Activated CD4-positive, alpha-beta T cell treated with anti-CD3 and anti-CD28 coated beads for 1 hour (primary cell): ENCODE data around the gene FRG2B.
"Not testable (repeated sequence)": the region's sequence is repeated elsewhere in the genome, so short reads cannot be mapped to it uniquely, and the experiment has no call there.

Experiments used
- DNase-seq: peaks from one replicate; pipeline ENCODE4 v3.0.0-alpha.2; 2020

The FRG2B gene

DNA sequence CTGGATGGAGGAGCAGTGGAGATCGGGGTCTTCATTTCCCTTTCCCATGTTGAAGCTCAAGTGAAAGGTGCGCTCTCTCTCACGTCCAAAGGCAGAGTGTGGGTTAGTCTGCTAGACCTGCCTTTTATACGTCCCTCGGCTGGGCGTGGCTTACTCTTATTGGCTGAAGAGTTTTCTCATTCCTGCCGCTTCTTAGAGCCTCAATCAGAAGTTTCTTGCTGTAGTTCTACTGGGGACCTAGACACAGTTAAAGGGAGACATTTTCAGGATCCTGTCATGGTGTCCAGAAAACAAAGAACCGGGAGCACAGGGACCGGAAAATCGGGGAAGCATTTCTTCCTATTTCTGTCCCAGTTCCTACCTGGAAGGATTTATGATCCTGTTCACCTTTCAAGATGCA, at the start of gene FRG2B:
FRG2B (minus strand) TSS at position 101 of the 400 bp plus-strand sequence; CDS start at position 48, 53 bp downstream.
- DNase-seq: not testable (repeated sequence)

DNA sequence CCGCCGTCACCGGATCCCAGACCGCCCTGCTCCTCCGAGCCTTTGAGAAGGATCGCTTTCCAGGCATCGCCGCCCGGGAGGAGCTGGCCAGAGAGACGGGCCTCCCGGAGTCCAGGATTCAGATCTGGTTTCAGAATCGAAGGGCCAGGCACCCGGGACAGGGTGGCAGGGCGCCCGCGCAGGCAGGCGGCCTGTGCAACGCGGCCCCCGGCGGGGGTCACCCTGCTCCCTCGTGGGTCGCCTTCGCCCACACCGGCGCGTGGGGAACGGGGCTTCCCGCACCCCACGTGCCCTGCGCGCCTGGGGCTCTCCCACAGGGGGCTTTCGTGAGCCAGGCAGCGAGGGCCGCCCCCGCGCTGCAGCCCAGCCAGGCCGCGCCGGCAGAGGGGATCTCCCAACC, 40.9 kb upstream of the FRG2B start:
- DNase-seq: not testable (repeated sequence)

DNA sequence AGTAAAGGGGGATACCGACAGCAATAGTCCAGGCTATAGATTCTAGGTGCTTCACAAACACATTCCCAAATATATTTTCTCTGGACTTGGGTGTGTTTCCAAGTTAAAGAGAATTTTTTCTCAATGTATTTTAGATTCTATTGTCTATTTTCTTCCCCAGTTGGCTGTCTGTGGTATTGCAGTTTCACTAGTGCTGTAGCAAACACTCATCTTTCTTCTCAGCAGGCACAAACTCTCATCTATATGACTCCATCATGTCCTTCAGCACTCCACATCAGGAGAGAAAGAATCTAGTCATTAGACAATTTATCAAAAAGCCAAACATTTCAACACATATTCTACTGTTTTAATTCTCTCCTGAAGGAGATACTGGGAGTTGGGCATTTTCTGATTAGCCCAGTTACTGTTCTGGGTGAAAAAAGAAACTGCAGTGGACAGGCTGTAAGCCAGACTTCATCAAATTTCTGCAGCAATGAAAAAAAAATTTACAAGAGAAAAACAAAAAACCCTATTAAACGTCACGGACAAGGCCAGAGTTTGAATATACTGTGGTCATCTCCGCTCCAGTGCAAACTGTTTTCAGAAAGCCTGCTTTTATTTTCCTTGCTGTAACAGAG, 37.1 kb upstream of the FRG2B start:
- DNase-seq: not testable (repeated sequence)

DNA sequence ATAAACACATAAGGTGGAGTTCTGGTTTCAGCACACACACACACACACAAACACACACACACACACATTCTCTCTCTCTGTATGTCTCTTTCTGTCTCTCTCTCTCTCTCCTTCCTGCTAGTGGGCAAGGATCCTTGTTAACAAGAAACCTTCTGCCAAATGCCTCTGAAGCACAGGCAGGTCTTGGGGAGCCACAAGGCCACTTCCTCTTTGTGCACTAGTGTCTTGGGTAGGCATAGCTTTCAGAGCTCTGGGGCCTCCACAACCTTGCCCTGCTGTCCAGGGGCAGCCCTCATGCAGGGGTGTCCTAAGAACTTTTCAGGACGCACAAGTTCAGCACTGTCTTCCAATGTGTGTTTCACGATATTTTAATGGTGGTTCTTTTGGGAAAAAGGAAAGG, 34.5 kb upstream of the FRG2B start:
- DNase-seq: not testable (repeated sequence)

DNA sequence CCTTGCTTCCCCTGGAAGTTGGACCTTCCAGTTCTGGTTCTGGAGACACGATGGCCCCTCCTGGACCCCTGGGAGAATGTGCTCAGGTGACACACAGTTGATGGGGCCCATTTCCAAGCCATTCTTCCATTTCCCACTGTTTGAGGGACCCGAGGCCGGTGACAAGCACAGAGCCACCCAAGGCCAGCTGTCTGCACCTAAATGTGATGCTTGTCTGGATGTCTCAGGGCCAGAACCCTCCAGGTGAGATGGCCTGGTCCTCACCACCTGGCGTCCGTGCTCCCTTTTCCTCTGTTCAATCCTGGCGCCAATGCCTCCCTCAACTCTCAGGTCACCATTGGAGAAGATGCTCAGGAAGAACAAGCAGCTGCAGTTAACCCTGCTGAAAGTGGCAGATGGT, 33.9 kb upstream of the FRG2B start:
- DNase-seq: not testable (repeated sequence)

DNA sequence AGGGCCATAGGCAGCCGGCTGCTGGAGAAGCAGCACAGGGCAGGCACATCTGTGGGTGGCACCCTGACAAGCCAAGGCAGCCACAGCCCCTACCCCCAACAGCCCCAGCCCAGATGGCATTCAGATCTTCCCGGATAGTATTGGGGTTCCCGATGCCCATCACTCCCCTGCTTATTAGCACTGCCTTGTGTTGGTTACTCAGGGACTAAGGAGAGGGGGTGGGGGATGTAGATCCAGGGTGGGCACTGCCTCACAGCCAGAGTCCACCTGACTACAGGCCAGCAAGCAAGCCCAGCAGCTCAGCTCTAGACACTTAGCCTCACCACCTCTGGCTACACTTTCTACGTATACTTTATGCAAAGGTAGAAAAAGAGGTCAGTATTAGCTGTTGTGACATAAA, 30.7 kb upstream of the FRG2B start:
- DNase-seq: not testable (repeated sequence)

DNA sequence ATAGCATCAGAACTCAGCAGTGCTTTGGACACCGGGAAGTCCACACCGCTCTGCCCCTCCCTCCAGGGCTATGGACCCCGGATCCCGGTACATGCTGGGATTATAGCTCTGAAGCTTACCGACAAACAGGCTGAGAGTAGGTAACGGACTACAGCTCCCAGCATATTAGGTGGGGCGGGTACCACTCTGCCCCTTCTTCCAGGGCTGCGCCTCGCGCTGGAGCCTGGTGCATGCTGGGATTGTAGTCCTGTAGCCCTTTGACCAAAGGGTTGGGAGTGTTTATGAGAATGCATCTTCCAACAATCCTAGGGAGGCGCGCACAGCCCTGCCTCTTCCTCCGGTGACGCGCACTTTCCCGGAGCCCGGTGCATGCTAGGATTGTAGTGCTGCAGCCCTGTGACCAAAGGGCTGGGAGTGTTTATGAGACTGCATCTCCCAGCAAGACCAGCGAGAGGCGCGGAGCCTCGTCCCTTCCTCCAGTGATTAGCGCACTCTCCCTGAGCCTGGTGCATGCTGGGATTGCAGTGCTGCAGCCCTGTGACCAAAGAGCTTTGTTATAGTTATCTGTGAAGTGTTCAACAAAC, 22.4 kb upstream of the FRG2B start:
- DNase-seq: not testable (repeated sequence)

DNA sequence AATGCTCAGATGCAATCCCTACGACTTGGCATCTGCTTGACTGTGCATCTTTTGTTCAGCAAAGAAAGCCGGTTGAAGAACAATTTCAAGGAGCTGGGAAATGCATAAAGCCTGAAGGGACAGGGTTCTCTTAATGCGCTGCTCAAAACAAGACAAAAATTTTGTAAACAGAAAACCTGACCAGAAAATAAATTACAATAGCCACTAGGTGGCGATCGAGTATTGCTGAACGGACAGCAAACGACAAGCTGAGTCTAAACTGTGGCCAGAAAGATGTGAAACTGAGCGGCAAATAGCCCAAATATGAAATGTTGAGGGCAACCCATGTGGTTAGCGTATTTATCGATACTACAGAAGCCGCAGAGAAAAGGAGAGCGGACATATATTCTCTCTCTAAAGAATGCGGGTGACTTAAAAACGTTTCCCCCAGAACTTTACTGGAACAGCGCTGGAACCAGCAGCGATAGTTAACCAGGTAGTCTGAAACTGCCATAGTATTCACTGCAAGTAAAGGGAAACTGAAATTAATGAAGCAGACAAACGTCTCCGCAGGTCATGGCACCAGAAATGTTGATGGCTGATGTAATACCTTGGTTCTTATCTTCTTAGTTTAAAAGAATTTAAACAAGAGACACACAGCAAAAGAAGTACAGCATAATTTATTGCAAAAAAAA, 20.6 kb upstream of the FRG2B start:
- not testable (repeated sequence) for DNase-seq

DNA sequence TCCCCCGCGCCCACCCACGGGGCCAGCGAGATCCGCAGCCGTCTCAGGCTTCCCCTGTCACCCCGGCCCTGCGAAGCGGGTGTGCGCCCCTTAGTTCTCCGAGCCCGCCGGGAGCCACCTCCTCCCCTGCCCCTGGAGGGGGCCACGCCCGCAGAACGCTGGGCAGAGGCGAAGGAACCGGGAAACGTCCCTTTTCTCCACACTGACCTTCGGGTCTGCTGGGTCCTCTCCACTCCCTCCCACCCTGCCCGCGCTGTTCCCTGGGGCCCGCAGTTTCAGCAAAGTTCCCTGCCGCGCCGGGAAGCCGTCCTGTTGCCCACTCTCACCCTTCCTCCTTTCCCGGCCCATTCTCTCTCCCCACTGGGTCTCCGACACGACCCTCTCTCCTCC, 11.2 kb upstream of the FRG2B start:
- DNase-seq: not testable (repeated sequence)

DNA sequence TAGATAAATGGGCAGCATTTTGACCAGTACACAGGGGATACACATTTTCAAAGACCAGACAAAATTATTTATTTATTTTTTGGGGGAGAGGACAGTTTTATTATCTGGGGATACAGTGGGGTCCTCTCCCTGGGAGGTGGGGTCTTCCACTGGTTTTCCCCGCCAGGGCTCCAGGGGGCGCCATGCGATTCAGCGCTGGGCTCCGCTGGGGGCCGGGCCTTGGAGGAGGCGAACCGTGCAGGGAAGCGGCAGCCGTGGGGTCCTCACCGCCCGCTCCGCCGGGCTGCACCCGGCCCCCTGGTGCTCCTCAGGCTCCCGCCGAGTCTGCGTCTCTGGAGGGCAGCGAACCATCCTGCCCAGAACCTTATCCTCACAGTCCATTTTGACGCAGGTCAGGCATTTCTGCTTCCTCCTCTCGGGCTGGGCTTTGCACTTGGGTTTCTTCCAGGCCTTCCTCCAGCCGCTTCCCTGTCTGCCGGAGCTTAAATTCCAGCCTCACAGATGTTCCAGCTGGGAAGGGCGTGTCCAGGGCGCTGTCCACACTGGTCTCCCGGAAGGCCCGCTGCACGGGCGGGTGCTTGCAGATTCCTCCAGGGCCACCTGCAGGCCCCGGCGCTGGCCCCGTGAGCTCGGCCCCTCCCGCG, 10.7 kb upstream of the FRG2B start:
- not testable (repeated sequence) for DNase-seq

DNA sequence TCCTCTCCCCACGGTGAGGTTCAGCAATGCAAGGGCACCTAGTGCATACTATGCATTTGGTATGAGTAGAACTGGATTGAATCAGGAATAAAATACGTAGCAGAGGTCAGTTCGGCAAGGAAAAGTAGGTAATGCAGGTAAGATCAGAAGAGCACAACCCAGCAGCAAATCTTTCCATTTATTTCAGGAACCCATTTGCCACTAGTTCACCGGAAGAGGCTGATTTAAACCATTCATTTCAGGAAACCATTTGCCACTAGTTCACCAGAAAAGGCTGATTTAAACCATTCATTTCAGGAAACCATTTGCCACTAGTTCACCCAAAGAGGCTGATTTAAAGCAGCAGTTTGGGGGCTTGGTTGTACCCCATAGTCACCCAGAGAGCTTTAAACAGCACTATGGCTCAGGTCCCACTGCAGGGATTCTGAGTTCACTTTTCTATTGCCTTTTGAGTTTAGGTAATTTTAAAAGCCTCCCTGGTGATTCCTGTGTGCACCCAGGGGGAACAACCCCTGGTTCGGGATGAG, 4.2 kb upstream of the FRG2B start:
- not testable (repeated sequence) for DNase-seq

DNA sequence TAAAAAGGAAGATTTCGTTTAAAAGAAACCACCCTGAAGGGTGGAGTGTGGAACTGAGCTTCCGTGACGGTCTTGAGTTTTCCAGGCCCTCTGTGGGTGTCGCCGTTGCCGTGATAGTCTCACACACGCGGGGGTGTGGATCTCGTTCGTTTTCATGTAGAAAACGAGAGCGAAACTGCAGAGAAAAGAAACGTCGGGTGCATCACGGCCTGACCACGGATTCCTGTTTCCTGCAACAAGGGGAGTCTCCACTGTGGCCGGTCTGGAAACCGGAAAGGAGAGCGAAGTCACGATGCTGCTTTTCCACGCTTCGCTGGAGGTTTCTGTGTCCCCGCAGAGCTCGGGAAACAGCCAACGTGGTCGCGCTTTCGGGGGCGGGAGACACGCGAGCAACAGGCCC, 4.1 kb downstream of the FRG2B start:
- DNase-seq: not testable (repeated sequence)

DNA sequence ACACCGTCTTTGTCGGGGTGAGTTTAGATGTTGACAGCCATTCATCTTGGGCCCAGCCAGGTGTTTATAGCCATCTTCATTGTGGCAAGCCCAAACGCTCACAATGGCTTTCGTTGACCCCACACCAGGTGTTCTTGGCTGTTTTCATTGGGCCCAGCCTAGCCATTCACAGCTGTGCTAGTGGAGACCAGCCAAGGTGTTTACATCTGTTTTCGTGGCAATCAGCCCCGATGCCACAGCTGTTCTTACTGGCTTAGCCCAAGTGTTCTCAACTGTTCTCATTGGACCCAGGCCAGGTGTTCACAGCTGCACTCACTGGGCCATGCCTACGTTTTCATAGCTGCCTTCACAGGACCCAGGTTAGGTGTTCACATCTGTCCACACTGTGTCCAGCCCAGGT, 7.7 kb downstream of the FRG2B start:
- no peak for DNase-seq

DNA sequence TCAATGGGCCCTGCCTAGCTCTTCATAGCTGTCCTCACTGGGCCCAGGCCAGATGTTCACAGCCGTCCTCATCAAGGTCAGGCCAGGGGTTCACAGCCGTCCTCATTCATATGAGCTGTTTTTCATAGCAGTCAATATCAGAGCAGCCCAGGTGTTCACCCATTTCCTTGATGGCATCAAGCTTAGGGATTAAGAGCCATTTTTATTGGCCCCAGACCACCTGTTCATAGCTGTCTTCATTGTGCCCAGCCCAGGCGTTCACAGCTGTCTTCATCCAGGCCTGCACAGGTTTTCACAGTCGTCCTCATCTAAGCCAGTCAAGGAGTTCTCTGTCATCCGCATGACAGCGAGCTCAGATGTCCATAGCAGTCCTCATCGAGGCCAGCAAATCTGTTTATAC, 9.4 kb downstream of the FRG2B start:
- DNase-seq: no peak

DNA sequence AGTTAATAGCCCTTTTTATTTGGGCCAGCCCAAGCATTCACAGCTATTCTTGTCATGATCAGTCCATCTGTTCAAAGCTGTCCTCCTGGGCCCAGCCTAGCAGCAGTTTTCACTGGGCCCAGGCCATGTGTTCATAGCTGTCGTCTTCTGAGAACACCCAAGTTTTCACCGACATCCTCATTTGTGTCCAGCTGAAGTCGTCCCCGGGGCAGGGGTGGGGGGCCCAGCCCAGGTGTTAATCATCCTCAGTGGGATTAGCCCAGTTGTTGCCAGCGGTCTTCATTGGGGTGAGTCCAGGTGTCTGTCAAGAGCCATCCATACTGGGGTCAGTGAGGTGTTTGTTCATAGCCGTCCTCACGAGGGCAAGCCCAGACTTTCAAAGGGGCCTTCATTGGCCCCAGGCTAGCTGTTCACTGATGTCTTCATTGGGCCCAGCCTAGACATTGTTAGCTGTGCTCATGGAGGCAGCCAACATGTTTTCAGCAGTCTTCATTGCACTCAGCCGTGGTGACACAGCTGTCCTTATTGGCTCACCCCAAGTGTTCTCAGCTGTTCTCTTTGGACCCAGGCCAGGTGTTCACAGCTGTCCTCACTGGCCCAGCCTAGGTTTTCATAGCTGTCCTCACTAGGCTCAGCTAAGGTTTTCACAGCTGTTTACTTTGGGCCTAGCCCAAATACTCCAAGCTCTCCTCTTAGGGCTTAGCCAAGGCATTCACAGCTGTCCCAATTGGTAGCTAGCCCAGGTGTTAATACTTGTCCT, 10.0 kb downstream of the FRG2B start:
- DNase-seq: no peak

DNA sequence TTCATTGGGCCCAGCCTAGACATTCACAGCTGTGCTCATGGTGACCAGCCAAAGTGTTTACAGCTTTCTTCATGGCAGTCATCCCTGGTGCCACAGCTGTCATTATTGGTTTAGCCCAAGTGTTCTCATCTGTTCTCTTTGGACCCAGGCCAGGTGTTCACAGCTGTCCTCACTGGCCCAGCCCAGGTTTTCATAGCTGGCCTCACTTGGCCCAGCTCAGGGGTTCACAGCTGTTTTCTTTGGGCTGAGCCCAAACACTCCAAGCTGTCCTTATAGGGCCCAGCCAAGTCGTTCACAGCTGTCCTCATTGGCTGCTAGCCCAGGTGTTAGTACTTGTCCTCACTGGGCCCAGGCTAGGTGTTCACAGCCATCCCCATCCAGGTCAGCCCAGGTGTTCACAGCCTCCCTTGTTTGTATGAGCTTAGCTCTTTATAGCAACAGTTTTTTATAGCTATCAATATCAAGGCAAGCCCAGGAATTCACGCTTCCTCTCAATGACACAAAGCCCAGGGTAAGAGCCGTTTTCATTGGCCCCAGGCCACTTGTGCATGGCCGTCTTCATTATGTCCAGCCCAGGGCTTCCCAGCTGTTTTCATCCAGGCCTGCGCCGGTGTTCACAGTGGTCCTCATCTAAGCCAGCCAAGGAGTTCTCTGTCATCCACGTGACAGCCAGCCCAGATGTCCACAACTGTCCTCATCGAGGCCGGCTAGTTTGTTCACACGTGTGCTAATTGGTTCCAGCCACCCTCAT, 11.6 kb downstream of the FRG2B start:
- DNase-seq: no peak

DNA sequence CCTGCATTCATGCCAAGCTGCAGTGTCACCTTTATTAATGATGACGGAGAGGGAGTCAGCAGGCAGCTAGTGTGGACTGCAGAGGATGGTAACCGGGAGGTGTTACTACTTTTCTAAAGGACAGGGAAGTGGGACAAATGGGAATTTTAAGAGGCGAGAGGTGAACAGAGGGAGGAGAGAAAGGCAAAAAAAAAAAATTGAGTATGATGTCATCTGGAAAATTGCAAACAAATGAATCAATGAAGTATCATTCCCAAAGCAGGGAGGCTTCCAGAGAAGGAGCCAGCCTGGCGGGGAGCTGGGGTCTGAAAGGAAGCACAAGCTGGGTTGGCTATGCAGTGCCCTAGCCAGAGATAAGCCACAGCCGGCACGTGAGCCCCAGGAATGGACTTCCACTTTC, 12.9 kb downstream of the FRG2B start:
- DNase-seq: no peak

DNA sequence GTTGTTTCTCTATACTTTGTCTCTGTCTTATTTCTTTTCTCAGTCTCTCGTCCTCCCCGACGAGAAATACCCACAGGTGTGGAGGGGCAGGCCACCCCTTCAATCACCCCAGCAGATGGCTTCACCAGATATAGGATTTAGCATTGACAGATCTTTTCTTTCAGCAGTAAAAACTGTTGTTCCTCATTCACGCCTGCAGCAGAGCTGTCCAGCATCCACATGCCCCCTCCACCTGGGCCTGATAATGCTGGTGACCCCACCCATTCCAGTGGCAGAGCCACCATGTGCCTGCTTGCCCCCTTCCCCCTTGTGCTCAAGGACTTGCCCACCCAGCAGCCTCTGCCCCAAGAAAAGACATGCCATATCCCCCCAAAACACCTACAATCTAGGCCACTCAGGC, 15.5 kb downstream of the FRG2B start:
- no peak for DNase-seq

DNA sequence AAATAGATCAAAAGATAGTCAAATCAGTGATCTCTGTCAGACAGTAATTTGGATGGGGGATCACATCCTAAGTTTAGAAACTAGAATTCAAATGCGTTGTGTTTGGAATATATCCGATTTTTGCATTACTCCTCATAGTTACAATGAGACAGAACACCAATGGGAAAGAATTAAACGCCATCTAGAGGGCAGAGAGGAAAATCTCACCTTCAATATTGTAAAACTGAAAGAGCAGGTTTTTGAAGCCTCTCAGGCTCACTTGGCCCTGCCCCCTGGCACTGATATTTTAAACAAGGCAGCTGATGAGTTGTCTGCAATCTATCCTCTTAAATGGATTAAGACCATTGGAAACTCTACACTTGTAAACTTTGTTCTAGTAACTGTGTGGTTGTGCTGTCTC, 17.7 kb downstream of the FRG2B start:
- DNase-seq: no peak

DNA sequence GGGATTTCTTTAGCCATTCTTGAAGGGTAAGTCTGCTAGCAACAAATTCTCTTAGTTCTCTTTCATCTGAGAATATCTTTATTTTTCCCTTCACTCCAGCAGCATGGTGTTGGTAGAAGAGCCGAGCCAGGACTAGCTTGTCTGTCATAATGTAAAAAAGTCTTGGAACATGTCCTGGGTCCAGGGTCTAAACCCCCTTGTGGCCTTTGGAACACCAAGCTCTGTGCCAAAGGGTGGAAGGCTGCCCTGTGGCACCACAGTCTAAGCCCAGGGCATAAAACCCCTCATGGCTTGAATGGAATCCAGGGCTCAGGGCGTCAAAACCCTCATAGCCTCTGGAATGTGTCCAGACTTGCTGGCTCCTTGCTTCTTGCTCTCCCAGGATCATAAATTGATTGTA, 23.2 kb downstream of the FRG2B start:
- DNase-seq: not testable (repeated sequence)

DNA sequence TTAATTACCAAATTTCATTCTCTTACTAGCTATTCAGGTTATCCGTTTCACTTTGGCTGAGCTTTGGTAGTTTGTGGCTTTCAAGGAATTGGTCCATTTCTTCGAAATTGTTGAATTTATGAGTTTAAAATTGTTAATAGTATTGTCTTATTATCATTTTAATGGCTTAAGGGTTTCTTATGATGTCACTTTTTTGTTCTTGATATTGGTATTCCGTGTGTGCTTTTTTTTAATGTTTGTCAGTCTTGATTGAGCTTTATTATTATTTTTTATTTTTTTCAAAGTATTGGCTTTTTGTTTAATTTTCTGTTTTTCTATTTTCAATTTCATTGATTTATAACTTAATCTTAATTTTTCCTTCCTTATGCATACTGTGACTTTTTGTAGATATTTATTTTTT, 25.9 kb downstream of the FRG2B start:
- no peak for DNase-seq

DNA sequence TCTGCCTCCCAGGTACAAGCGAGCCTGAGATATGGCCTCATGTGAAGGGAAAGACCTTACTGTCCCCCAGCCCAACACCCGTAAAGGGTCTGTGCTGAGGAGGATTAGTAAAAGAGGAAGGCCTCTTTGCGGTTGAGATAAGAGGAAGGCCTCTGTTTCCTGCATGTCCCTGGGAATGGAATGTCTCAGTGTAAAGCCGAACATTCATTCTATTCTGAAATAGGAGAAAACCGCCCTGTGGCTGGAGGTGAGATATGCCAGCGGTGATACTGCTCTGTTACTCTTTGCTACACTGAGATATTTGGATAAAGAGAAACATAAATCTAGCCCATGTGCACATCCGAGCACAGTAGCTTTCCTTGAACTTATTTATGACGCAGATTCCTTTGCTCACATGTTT, 26.7 kb downstream of the FRG2B start:
- not testable (repeated sequence) for DNase-seq
